Endothelial cell of umbilical vein (primary cell): Measurements from ENCODE around the gene NAP1L5. TPM values are rescaled to one million over a fixed set of nuclear protein-coding genes. Genes with fewer than 3 reads are reported as not detected.

Experiments
- BruUV-seq: library from RNA; stranded (reverse); fragments of 400-500 nt; replicated peaks from 2 replicates; lab custom pipeline; 2021; lab: Mats Ljungman, UMichigan
- CTCF ChIA-PET: fragments of 300-600, 350-600 bp; sonication (Branson Sonifier 250); formaldehyde crosslinking; loops from one replicate; lab custom pipeline; 2021; ENCODE audit warnings: antibody characterized with exemption, inconsistent platforms; lab: Charles Lee
- POLR2A ChIA-PET: fragments of 300-600, 350-600 bp; sonication (Branson Sonifier 250); formaldehyde crosslinking; loops from one replicate; lab custom pipeline; 2021; ENCODE audit warnings: antibody characterized with exemption, inconsistent platforms; lab: Charles Lee
- DNase-seq: peaks from one replicate; pipeline ENCODE4 v3.0.0-alpha.2; 2011; ENCODE audit warnings: low read depth, low spot score
- FAIRE-seq: peaks from 2 replicates; lab custom pipeline; 2011; peaks lifted over from hg19 to GRCh38; lab: Jason Lieb, UNC
- H2AFZ ChIP-seq: 2 replicates; pipeline ENCODE4 v1.6.0; 2012; ENCODE audit warnings: low read depth, low read length, control low read depth, inconsistent platforms
- H3K27ac ChIP-seq: 2 replicates; pipeline ENCODE4 v1.5.1; 2011; ENCODE audit warnings: low read depth, mild to moderate bottlenecking, control low read depth, low read length, moderate library complexity; ENCODE audit not compliant: insufficient read depth
- H3K27me3 ChIP-seq, 2 experiments: 2 replicates each; pipeline versions ENCODE4 v1.6.0 to v1.6.1; 2011; ENCODE audit warnings: low read length in 2 of 2, mixed read lengths in 1 of 2; ENCODE audit not compliant: control insufficient read depth in 2 of 2, insufficient read depth in 2 of 2
- H3K36me3 ChIP-seq, 2 experiments: 2 replicates in 1 of 2; 3 replicates in 1 of 2; pipeline ENCODE4 v1.5.1; 2011; ENCODE audit warnings: low read length in 2 of 2, mild to moderate bottlenecking in 1 of 2, moderate library complexity in 1 of 2; ENCODE audit not compliant: control insufficient read depth in 2 of 2, insufficient read depth in 2 of 2; ENCODE audit errors: extremely low read depth in 1 of 2
- H3K4me1 ChIP-seq: 3 replicates; pipeline ENCODE4 v1.5.1; 2011; ENCODE audit warnings: mild to moderate bottlenecking, low read length; ENCODE audit not compliant: control insufficient read depth, insufficient read depth; ENCODE audit errors: extremely low read depth
- H3K4me2 ChIP-seq: 2 replicates; pipeline ENCODE4 v1.6.1; 2011; ENCODE audit warnings: low read length, control low read depth, mixed read lengths; ENCODE audit not compliant: insufficient read depth
- H3K4me3 ChIP-seq, 3 experiments: fragments of 200-600 bp in 1 of 3; sonication (generic), shearing (Covaris generic) in 1 of 3; replicated peaks in 1 of 3; 2 replicates each; pipeline ENCODE4 v1.5.1; 2011 to 2016; ENCODE audit warnings: control low read depth in 3 of 3, low read length in 3 of 3, mild to moderate bottlenecking in 2 of 3, inconsistent platforms in 1 of 3, low read depth in 1 of 3, moderate library complexity in 1 of 3; ENCODE audit not compliant: insufficient read depth in 1 of 3
- H3K79me2 ChIP-seq: 2 replicates; pipeline ENCODE4 v1.6.0; 2012; ENCODE audit warnings: low read length, inconsistent platforms; ENCODE audit not compliant: control insufficient read depth, insufficient read depth
- H3K9ac ChIP-seq: replicated peaks from 2 replicates; pipeline ENCODE3; 2011; ENCODE audit warnings: low read length, control low read depth; ENCODE audit not compliant: insufficient read depth; ENCODE audit errors: extremely low read depth
- H3K9me1 ChIP-seq: replicated peaks from 3 replicates; pipeline ENCODE4 v1.6.0; 2011; ENCODE audit warnings: mild to moderate bottlenecking, low read length; ENCODE audit not compliant: control insufficient read depth, insufficient read depth; ENCODE audit errors: extremely low read depth
- H3K9me3 ChIP-seq: replicated peaks from 2 replicates; pipeline ENCODE4 v1.5.1; 2012; ENCODE audit warnings: low read length, inconsistent platforms; ENCODE audit not compliant: control insufficient read depth, insufficient read depth
- H4K20me1 ChIP-seq: replicated peaks from 2 replicates; pipeline ENCODE3; 2011; ENCODE audit warnings: mild to moderate bottlenecking, low read length; ENCODE audit not compliant: control insufficient read depth, insufficient read depth; ENCODE audit errors: extremely low read depth
- EZH2 ChIP-seq: IDR thresholded peaks from 2 replicates; pipeline ENCODE4 v1.6.1; 2012; ENCODE audit warnings: borderline replicate concordance, low read depth, mild to moderate bottlenecking, moderate library complexity, low read length, inconsistent platforms; ENCODE audit not compliant: severe bottlenecking
- FOS ChIP-seq: IDR thresholded peaks from 2 replicates; pipeline ENCODE4 v1.6.1; 2011; ENCODE audit warnings: mild to moderate bottlenecking, low read length, moderate library complexity, borderline replicate concordance; ENCODE audit not compliant: insufficient read depth
- GATA2 ChIP-seq: IDR thresholded peaks from 2 replicates; pipeline ENCODE4 v1.7.0; 2011; ENCODE audit warnings: low read depth, mild to moderate bottlenecking, moderate library complexity, mixed read lengths, low read length; ENCODE audit not compliant: insufficient read length, insufficient read depth
- JUN ChIP-seq: IDR thresholded peaks from 2 replicates; pipeline ENCODE4 v1.6.1; 2011; ENCODE audit warnings: borderline replicate concordance, low read depth; ENCODE audit not compliant: insufficient read length, insufficient read depth
- MYC ChIP-seq: IDR thresholded peaks from one replicate; pipeline ENCODE4 v1.6.1; 2011; ENCODE audit warnings: mild to moderate bottlenecking, low read depth, low read length
- POLR2A ChIP-seq: IDR thresholded peaks from 2 replicates; pipeline ENCODE4 v1.6.1; 2012; ENCODE audit warnings: low read depth, mild to moderate bottlenecking, control low read depth, low read length
- POLR2AphosphoS5 ChIP-seq: IDR thresholded peaks from 2 replicates; pipeline ENCODE4 v1.6.1; 2012; ENCODE audit warnings: low read depth, mild to moderate bottlenecking, control low read depth, low read length, moderate library complexity; ENCODE audit not compliant: insufficient read depth
- dilution Hi-C: fragments of 300-500 bp; cut with MboI; formaldehyde crosslinking; loops from one replicate; pipeline ENCODE4 v1.15.0; 2019; ENCODE audit warnings: low sequenced_read_pairs; ENCODE audit not compliant: extremely low pct_ligation_motif_present
- intact Hi-C: fragments of 100-400 bp; cut with micrococcal nuclease; formaldehyde crosslinking; loops from one replicate; pipeline ENCODE4 v1.10.0; 2022
- polyA plus RNA-seq, 4 experiments: library from polyadenylated mRNA; depleted of rRNA in 3 of 4; stranded (reverse) in 3 of 4; unstranded in 1 of 4; fragments of >200 nt; gene quantifications; 2 replicates each; pipeline versions ENCODE4 v1.2.1 to v1.2.3, GENCODE V29; 2011 to 2012; ENCODE audit warnings: missing spikeins in 1 of 4
- total RNA-seq: library from RNA; stranded (reverse); gene quantifications from 2 replicates; pipeline ENCODE4 v1.2.3, GENCODE V29; 2021
- TF ChIP-seq, protein P1 (sequence below): IDR thresholded peaks from 2 replicates; pipeline ENCODE4 v1.6.1; 2011; ENCODE audit not compliant: insufficient read depth, insufficient read length
- TF ChIP-seq, protein P2 (sequence below), 2 donors: IDR thresholded peaks; 1 replicate in 1 of 2; 2 replicates in 1 of 2; pipeline ENCODE4 v1.5.1; 2011; ENCODE audit warnings: low read length in 2 of 2, mild to moderate bottlenecking in 2 of 2, moderate library complexity in 2 of 2, control low read depth in 1 of 2, inconsistent platforms in 1 of 2, low read depth in 1 of 2; ENCODE audit not compliant: insufficient read depth in 1 of 2; ENCODE audit errors: extremely low read depth in 1 of 2

The NAP1L5 gene
- total and polyA plus RNA-seq, 2 donors (not counting 3 experiments of a cell fraction or from before 2014, with no cell fraction given), result 3.4 to 6.1 TPM

DNA sequence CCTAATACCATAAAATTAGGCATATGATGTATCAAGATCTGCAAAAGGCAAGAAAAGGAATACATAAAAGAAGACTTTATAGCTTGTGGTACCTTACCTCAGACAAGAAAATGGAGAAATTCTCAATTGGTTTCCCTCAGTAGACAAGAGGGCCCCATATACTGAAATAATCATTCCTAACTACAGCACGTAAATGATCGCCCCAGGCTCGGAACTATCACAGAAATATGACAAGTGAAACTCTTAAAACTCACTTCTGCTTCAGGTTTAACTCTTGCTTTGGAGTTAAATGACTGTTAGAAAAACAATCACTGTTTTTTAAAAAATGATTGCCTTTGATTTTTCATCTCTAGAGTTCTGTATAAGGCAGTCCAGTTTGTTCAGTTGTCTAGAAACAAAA lies 38.6 kb upstream of the NAP1L5 start:
- no peak for DNase-seq
- Histone ChIP-seq H3K9ac (no peak overlapping the region), H3K27ac (no peak overlapping the region), H2AFZ (no peak overlapping the region), H3K4me1 (no peaks in the 10 kb centered on the region), H4K20me1 (no peaks in the 10 kb centered on the region), H3K79me2 (no peaks in the 10 kb centered on the region), H3K36me3 (peaks cover 0 to 2% of the 10 kb centered on the region in 2 experiments), H3K4me2 (no peak overlapping the region), H3K9me3 (no peaks in the 10 kb centered on the region), H3K9me1 (no peaks in the 10 kb centered on the region), H3K27me3 (no peaks in the 10 kb centered on the region), H3K4me3 (no peak overlapping the region)
- POLR2A ChIA-PET, result no interaction called here
- no peak for FAIRE-seq
- BruUV-seq, result no TSS peak
- dilution Hi-C loops, result no loop called here
- no peak for TF ChIP-seq FOS
- no peak for TF ChIP-seq POLR2AphosphoS5
- no peak for TF ChIP-seq MYC
- TF ChIP-seq JUN, result no peak
- no peak for TF ChIP-seq EZH2
- TF ChIP-seq, protein P1, sequence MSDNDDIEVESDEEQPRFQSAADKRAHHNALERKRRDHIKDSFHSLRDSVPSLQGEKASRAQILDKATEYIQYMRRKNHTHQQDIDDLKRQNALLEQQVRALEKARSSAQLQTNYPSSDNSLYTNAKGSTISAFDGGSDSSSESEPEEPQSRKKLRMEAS, result no peak
- TF ChIP-seq, protein P2, sequence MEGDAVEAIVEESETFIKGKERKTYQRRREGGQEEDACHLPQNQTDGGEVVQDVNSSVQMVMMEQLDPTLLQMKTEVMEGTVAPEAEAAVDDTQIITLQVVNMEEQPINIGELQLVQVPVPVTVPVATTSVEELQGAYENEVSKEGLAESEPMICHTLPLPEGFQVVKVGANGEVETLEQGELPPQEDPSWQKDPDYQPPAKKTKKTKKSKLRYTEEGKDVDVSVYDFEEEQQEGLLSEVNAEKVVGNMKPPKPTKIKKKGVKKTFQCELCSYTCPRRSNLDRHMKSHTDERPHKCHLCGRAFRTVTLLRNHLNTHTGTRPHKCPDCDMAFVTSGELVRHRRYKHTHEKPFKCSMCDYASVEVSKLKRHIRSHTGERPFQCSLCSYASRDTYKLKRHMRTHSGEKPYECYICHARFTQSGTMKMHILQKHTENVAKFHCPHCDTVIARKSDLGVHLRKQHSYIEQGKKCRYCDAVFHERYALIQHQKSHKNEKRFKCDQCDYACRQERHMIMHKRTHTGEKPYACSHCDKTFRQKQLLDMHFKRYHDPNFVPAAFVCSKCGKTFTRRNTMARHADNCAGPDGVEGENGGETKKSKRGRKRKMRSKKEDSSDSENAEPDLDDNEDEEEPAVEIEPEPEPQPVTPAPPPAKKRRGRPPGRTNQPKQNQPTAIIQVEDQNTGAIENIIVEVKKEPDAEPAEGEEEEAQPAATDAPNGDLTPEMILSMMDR (IDR thresholded peaks at IDR 0.05; ENCODE audit: extremely low read depth in 1 of 2, insufficient read depth in 1 of 2, low read depth in 1 of 2, low read length in 2 of 2), result no peak
- no peak for TF ChIP-seq POLR2A
- no peak for TF ChIP-seq GATA2
- CTCF ChIA-PET, result interaction anchor here (1.2 to 1.8 kb wide), 5 partner anchors 20 to 197 kb away, joined by 3 to 6 read pairs (median 4); no protein-coding TSS in a partner anchor
- intact Hi-C loops, result no loop called here
